ENCODE data around the gene MRPL48.

Gene MRPL48

GRCh38 chr11:73889536-73889935, 101.9 kb downstream of the MRPL48 start:
- H3K27me3 ChIP-seq (ENCODE audit: control insufficient read depth, insufficient read depth, low read length): no peaks in the 10 kb centered on the region
- H3K9me3 ChIP-seq (ENCODE audit: control insufficient read depth, insufficient read depth, low read depth, low read length): no peaks in the 10 kb centered on the region
- no peak overlapping the region for H3K9ac ChIP-seq (ENCODE audit: low read length)
- H3K4me3 ChIP-seq (ENCODE audit: low read depth, low read length): no peak overlapping the region
- no peaks in the 10 kb centered on the region for H3K4me1 ChIP-seq (ENCODE audit: control insufficient read depth, insufficient read depth, low read length)
- peaks cover 37% of the 10 kb centered on the region for H3K36me3 ChIP-seq (ENCODE audit: control insufficient read depth, insufficient read depth, low read length)
- H3K27ac ChIP-seq (ENCODE audit: low read depth, low read length): no peak overlapping the region

GRCh38 chr11:73893041-73893440, 105.4 kb downstream of the MRPL48 start:
- Histone ChIP-seq H3K36me3 (ENCODE audit: control insufficient read depth, insufficient read depth, low read length) (peaks cover 43% of the 10 kb centered on the region), H3K27ac (ENCODE audit: low read depth, low read length) (no peak overlapping the region), H3K27me3 (ENCODE audit: control insufficient read depth, insufficient read depth, low read length) (no peaks in the 10 kb centered on the region), H3K4me3 (ENCODE audit: low read depth, low read length) (no peak overlapping the region), H3K9me3 (ENCODE audit: control insufficient read depth, insufficient read depth, low read depth, low read length) (no peaks in the 10 kb centered on the region), H3K9ac (ENCODE audit: low read length) (no peak overlapping the region), H3K4me1 (ENCODE audit: control insufficient read depth, insufficient read depth, low read length) (no peaks in the 10 kb centered on the region)

GRCh38 chr11:73894725-73895335, 107.2 kb downstream of the MRPL48 start:
- Histone ChIP-seq H3K4me1 (ENCODE audit: control insufficient read depth, insufficient read depth, low read length) (no peaks in the 10 kb centered on the region), H3K27me3 (ENCODE audit: control insufficient read depth, insufficient read depth, low read length) (no peaks in the 10 kb centered on the region), H3K9ac (ENCODE audit: low read length) (no peak overlapping the region), H3K36me3 (ENCODE audit: control insufficient read depth, insufficient read depth, low read length) (peaks cover 38% of the 10 kb centered on the region), H3K9me3 (ENCODE audit: control insufficient read depth, insufficient read depth, low read depth, low read length) (no peaks in the 10 kb centered on the region), H3K27ac (ENCODE audit: low read depth, low read length) (no peak overlapping the region), H3K4me3 (ENCODE audit: low read depth, low read length) (no peak overlapping the region)

- no peaks in the 10 kb centered on the region for H3K27me3 ChIP-seq (ENCODE audit: control insufficient read depth, insufficient read depth, low read length)
- no peak overlapping the region for H3K4me3 ChIP-seq (ENCODE audit: low read depth, low read length)
- no peaks in the 10 kb centered on the region for H3K4me1 ChIP-seq (ENCODE audit: control insufficient read depth, insufficient read depth, low read length)
- H3K36me3 ChIP-seq (ENCODE audit: control insufficient read depth, insufficient read depth, low read length): peaks cover 27% of the 10 kb centered on the region
- no peaks in the 10 kb centered on the region for H3K9me3 ChIP-seq (ENCODE audit: control insufficient read depth, insufficient read depth, low read depth, low read length)
- H3K27ac ChIP-seq (ENCODE audit: low read depth, low read length): no peak overlapping the region
- no peak overlapping the region for H3K9ac ChIP-seq (ENCODE audit: low read length)
Measured at GRCh38 chr11:73902303-73902702, 114.6 kb downstream of the MRPL48 start.

- Histone ChIP-seq H3K27ac (ENCODE audit: low read depth, low read length) (no peak overlapping the region), H3K4me1 (ENCODE audit: control insufficient read depth, insufficient read depth, low read length) (no peaks in the 10 kb centered on the region), H3K9me3 (ENCODE audit: control insufficient read depth, insufficient read depth, low read depth, low read length) (no peaks in the 10 kb centered on the region), H3K4me3 (ENCODE audit: low read depth, low read length) (no peak overlapping the region), H3K9ac (ENCODE audit: low read length) (no peak overlapping the region), H3K27me3 (ENCODE audit: control insufficient read depth, insufficient read depth, low read length) (no peaks in the 10 kb centered on the region), H3K36me3 (ENCODE audit: control insufficient read depth, insufficient read depth, low read length) (peaks cover 34% of the 10 kb centered on the region)
Measured at GRCh38 chr11:73907191-73907590, 119.5 kb downstream of the MRPL48 start.

GRCh38 chr11:73912026-73912425, 124.4 kb downstream of the MRPL48 start:
- H3K9ac ChIP-seq (ENCODE audit: low read length): no peak overlapping the region
- H3K27me3 ChIP-seq (ENCODE audit: control insufficient read depth, insufficient read depth, low read length): no peaks in the 10 kb centered on the region
- H3K4me3 ChIP-seq (ENCODE audit: low read depth, low read length): no peak overlapping the region
- no peak overlapping the region for H3K27ac ChIP-seq (ENCODE audit: low read depth, low read length)
- H3K9me3 ChIP-seq (ENCODE audit: control insufficient read depth, insufficient read depth, low read depth, low read length): no peaks in the 10 kb centered on the region
- peaks cover 61% of the 10 kb centered on the region for H3K36me3 ChIP-seq (ENCODE audit: control insufficient read depth, insufficient read depth, low read length)
- no peaks in the 10 kb centered on the region for H3K4me1 ChIP-seq (ENCODE audit: control insufficient read depth, insufficient read depth, low read length)

- peaks cover 64% of the 10 kb centered on the region for H3K36me3 ChIP-seq (ENCODE audit: control insufficient read depth, insufficient read depth, low read length)
- no peaks in the 10 kb centered on the region for H3K9me3 ChIP-seq (ENCODE audit: control insufficient read depth, insufficient read depth, low read depth, low read length)
Measured at GRCh38 chr11:73913472-73913871, 125.8 kb downstream of the MRPL48 start.

GRCh38 chr11:73914284-73914683, 126.6 kb downstream of the MRPL48 start:
- Histone ChIP-seq H3K27ac (ENCODE audit: low read depth, low read length) (no peak overlapping the region), H3K27me3 (ENCODE audit: control insufficient read depth, insufficient read depth, low read length) (no peaks in the 10 kb centered on the region), H3K9ac (ENCODE audit: low read length) (no peak overlapping the region), H3K4me1 (ENCODE audit: control insufficient read depth, insufficient read depth, low read length) (no peaks in the 10 kb centered on the region), H3K4me3 (ENCODE audit: low read depth, low read length) (no peak overlapping the region), H3K9me3 (ENCODE audit: control insufficient read depth, insufficient read depth, low read depth, low read length) (no peaks in the 10 kb centered on the region), H3K36me3 (ENCODE audit: control insufficient read depth, insufficient read depth, low read length) (peaks cover 69% of the 10 kb centered on the region)

More at GRCh38 chr11:73913472-73913871, 125.8 kb downstream of the MRPL48 start:
- Histone ChIP-seq H3K27ac (ENCODE audit: low read depth, low read length) (no peak overlapping the region), H3K27me3 (ENCODE audit: control insufficient read depth, insufficient read depth, low read length) (no peaks in the 10 kb centered on the region), H3K4me3 (ENCODE audit: low read depth, low read length) (no peak overlapping the region), H3K4me1 (ENCODE audit: control insufficient read depth, insufficient read depth, low read length) (no peaks in the 10 kb centered on the region), H3K9ac (ENCODE audit: low read length) (no peak overlapping the region)
